LoVo (cell line): Measurements from ENCODE around the gene ANKLE1.

Source experiments
- DNase-seq: peaks from one replicate; pipeline ENCODE4 v3.0.0-alpha.2; 2016; ENCODE audit warnings: low spot score

The ANKLE1 gene, protein sequence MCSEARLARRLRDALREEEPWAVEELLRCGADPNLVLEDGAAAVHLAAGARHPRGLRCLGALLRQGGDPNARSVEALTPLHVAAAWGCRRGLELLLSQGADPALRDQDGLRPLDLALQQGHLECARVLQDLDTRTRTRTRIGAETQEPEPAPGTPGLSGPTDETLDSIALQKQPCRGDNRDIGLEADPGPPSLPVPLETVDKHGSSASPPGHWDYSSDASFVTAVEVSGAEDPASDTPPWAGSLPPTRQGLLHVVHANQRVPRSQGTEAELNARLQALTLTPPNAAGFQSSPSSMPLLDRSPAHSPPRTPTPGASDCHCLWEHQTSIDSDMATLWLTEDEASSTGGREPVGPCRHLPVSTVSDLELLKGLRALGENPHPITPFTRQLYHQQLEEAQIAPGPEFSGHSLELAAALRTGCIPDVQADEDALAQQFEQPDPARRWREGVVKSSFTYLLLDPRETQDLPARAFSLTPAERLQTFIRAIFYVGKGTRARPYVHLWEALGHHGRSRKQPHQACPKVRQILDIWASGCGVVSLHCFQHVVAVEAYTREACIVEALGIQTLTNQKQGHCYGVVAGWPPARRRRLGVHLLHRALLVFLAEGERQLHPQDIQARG

DNA sequence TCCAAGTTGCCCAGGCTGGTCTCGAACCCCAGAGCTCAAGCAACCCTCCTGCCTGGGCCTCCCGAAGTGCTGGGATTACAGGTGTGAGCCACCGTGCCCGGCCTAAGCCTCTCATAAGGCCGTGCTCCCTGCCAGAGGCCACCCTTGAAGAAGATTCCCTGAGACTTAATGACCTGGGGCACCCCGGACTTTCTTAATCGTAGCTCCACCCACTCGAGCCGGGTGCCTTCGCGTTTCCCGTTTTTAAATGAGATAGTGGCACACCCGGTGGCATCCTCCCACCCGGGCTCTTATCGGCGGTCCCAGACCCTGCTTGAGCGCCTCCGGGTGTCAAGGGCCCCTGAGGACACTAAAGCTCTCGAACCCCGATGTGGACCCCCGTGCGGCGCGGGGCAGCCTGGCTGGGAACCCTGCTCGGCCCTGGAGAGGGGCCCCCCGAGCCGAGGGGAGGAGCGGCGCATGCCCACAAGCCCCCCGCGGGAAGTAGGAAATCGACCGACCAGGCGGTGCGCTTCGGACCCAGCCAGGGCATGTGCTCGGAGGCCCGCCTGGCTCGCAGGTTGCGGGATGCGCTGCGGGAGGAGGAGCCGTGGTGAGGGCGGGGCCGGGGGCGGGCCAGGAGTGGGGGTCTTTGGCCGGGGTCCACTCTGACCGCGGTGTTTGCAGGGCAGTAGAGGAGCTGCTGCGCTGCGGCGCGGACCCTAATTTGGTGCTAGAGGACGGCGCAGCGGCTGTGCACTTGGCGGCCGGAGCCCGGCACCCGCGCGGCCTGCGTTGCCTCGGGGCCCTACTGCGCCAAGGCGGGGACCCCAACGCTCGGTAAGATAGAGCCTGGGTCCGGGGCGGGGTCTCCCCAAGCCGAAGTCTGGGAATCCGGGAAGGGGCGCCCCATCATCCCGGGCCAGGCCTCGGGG is at the start of gene ANKLE1:
ANKLE1 (plus strand) TSS at position 511 of the 914 bp plus-strand sequence; CDS start at position 531, 20 bp downstream.
- DNase-seq = no peak

DNA sequence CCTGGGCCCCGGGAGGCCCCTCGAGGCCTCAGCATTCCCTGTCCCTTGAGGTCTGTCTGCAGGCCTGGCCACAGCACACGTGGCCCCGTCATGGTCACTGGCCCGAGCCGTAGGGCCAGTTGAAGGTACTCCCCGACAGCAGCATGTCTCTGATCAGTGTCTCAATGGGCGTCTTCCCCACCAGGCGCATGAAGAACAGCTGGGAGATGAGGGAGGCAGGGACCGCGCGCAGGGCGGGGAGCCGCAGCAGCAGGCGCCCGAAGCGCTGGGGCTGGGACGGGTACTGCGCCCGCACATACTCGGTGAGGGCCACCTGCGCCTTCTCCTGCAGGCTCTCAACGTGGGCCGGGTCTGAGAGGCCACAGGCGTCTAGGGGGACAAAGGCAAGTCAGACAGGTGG is 49.4 kb upstream of the ANKLE1 start:
- no peak for DNase-seq

DNA sequence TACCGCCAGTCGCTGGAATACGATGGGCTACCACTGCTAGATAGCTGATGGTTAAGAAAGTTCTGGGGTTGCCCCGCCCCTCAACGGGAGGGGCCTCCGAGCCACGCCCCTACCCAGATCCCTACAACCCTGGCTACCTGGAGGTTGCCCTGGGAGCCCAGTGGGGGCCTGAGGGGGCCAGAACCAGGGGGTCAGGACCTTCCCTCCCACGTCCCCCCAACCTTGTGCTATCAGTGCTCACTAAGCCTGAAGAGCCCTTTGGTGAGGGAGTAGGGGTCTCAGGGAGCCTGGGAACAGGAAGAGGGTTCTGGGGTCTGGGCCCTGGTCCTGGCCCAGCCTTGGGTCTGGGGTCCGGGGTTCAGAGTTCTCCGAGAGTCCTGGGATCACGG is 46.8 kb upstream of the ANKLE1 start:
- DNase-seq = peak; percentile 68

DNA sequence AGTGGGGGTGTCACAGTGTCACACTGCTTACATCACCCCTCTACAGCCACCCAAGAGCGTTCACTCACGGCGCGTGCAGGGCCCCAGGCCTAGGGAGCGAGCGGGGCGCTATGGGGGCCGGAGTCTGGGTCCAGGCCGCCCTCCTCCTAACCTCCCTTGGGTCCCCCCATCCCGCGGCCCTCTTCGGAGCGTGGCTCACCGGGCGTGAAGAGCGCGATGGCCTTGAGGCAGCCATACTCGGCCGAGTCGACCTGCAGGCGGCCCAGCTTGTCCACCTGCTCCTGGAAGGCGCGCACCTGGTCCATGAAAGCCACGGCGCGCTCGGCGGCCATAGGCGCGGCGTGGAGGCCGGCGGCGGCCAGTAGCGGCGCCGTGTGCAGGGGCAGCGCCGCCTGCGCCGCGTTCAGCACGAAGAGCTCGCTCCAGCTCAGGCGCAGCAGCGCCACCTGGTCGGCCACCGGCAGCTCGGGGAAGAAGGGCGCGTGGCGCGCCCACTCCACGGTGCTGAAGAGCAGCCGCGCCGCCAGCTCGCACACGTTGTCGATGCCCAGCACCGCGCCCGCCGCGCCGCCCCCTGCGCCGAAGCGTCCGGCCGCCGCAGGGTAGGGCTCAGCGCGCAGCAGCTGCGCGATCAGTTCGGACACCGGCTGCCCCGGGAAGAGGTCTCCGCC is 46.3 kb upstream of the ANKLE1 start:
- peak; percentile 73 for DNase-seq

DNA sequence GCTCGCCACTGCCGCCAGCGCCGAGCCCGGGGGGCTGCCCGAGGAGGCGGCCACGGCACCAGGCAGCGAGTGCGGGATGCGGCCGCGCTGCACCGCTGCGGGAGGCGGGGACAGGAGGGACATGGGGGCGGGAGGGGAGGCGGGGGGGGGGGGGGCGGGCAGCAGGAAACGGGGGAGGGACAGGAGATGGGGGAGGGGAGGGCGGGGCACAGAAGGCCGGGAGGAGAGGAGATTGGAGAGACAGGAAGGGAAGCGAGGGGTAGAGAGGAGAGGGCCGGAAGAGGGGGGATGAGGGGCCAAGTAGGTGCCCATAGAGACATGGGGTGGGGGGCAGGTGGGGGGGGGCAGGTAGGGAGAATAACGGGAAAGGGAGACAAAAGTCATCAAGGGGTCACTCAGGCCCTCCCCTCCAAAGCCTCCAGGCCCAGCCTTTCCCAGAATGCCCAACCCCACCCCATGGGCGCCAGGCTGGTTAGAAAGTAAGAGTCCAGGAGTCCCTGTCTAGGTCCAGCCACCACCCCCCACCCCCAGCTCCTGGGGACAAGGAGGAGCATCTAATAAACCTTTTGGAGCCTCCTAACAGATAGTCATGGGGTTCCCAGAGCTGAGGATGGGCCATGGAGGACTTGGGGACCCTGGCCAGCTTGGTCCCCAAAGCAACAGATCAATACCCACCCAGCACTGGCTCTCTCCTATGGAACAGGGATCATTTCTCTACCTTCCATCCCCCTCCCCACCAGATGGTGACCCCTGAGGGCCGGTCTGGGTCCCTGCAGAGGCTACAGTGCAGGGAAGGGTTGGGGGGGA is 45.5 kb upstream of the ANKLE1 start:
- peak; percentile 18 for DNase-seq

DNA sequence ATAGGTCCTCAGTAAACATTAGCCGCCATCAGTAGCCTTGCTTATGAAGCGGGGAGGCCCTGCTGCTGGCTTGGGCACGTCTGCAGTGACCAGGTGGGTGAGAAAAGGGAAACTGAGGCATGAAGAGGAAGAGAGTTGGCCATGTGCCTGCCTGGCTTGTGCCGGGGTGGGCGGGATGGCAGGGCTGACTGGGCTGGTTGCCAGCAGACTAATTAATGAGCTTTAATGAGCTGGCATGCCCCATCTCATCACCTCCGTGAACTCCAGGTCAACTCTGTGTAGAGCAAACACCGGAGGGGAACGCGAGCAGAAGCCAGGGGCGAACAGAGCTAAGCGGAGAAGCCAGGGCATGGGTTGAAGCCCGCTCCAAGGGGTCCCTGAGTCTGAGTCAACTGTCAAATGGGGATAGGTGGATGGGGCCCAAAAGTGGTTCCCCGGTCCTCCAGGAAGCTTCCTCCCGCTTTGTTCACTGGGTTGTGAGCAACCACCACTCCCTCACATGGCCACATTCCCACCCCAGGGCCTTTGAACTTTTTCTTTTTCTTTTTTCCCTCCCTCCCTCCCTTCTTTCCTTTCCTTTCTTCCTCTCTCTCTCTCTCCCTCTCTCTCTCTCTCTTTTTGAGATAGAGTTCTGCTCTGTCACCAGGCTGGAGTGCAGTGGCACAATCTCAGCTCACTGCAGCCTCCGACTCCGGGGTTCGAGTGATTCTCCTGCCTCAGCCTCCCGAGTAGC is 44.7 kb upstream of the ANKLE1 start:
- no peak for DNase-seq

DNA sequence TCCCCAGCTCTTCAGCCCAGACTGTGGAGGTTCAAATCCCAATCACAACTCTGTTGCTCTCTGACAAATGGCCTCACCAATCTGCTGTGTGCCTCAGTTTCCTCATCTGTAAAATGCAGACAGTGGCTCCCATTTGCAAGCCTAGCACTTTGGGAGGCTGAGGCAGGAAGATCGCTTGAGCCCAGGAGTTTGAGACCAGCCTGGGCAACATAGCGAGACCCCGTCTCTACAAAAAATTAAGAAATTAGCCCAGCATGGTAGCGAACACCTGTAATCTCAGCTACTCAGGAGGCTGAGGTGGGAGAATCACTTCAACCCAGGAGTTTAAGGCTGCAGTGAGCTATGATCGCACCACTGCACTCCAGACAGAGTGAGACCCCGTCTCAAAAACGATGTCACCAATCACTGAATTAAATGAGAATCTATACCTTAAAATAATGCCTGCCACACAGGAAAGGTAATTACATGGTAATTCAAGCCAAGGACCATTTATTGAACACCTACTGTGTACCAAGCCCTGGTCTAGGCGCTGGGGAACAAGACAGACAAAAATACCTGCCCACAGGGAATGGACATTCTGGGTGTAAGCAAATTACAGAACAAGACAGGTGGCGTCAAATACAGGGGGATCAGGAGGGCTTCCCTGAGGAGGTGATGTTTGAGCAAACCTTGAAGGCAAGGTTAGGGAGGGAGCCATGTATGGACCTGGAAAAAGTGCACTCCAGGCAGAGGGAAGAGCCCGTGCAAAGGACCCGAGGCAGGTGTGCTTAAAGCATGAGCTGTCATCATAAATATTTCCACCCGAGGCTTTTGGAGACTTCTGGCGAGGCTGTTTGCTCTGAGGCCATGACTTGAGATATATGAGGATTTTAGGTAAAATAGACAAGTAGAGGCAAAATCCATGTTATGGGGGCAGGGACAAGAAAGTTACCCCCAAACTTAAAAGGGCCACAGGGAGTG is 43.7 kb upstream of the ANKLE1 start:
- no peak for DNase-seq

DNA sequence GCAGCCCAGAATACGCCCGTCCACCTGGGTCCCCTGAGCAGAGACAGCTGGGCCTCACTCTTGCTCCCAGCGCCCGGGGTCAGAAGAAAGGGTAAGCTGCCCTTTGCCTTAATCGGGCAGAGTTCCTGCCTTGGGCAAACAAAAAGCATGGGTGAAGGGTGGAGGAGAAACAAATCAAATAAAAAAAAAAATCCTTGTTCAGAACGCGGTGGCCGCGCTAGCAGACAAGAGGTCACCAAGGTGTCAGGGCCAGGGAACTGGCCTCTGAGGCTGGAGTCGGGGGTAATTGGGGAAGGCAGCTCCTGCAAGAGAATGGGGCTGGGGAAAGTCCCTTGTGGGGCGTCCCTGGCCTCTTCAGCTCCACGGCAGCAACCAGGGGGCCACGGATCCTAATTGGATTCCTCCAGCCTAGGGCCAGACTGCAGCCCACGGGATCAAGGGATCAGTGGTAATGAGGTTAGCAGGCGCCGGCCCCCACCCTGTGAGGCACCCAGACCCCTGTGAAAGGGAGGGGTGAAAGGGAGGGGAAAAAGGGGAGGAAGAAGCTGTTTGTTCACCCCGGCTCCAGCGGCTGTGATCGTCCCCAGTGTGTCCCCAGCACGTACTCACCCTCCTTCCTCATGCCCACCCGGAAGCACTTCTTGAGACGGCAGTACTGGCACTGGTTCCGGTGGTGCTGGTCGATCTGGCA is 41.5 kb upstream of the ANKLE1 start:
- no peak for DNase-seq

DNA sequence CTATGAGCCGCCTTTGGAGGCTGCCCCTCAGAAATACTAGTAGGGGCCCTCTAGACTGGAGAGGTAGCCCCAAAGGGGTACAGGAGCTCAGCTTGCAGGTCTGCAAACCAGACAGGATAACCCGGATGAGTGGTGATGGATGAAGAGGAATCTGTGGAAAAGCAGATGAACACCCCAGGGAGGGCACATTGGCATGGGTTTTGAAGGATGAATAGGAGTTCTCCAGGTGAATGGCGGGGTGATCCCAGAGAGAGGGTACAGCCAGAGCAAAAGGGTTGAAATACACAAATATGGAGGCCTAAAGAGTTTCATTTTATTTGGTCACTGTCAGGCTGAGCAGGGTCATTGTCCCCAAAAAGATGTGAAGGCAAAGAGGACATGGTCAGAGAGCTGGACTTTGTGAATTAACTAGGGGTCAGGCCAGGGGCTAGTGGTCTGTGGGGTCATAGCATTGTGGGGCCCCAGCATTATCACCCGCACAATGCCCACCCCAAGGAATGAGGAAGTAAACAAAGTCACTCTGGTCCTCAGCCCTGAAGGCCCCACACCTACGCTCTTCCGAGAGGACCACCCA is 40.8 kb upstream of the ANKLE1 start:
- no peak for DNase-seq

DNA sequence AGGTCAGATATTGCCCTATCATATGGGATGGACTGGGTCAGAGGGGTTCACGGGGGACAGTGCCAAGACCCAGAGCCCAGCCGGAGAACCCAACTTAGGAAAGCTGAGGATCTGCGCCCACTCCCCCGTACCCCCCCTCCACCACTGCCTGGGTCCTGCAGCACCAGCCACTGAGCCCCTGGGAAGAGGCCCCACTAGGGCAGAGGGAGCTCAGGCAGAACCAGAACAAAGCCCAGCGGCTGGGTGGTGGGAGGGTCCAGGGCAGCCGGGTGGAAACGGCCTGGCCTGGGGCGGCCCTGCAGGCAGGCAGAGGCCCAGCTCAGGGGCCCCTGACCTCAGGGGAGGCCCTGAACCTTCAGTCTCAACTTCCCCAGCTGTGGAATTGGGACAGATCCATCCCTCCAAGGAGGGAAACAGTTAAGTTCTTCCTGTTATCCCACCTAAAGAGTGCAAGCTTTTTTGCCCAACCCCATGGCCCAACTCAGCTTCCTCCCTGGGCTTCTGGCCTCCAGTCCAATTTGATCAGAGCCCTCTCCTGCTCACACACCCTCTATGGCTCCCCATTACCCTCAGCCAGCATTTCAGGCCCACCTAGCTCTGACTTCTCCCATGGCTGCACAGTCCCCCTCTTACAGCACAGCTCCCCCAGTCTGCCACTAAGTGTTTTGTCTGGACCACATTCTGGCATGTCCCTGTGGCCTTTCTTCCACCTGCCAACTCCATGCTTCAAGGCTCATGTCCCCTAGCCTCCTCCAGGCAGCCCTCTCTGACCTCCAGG is 39.1 kb upstream of the ANKLE1 start:
- DNase-seq = no peak

DNA sequence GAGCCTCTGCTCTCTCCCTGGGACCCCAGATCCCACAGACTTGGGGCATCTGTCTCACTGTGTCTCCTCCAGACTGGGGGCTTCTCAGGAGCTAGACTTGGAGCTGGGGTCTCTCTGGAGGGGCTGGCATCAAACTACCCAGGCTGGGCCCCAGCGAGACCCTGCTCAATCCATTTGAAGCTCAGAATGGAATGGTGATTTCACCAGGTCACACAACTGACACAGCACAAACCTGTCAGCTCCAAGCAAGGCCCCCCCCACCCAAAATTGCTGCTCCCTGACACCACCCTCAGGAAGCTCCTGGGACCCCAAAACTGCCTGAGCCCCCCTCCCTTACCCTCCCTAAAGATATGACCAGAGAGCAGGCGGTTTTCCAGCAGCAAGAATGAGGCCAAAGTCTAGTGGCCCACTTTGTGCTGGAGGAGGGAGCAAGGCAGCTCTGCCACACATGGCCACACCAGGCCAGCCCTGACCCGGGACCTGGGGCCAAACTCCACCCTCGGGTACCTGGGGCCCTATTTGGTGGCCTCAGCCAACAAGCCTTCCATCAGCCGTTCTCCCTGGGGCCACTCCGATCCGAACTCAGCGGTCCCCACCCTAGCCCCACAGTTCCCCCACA is 38.4 kb upstream of the ANKLE1 start:
- DNase-seq = no peak

DNA sequence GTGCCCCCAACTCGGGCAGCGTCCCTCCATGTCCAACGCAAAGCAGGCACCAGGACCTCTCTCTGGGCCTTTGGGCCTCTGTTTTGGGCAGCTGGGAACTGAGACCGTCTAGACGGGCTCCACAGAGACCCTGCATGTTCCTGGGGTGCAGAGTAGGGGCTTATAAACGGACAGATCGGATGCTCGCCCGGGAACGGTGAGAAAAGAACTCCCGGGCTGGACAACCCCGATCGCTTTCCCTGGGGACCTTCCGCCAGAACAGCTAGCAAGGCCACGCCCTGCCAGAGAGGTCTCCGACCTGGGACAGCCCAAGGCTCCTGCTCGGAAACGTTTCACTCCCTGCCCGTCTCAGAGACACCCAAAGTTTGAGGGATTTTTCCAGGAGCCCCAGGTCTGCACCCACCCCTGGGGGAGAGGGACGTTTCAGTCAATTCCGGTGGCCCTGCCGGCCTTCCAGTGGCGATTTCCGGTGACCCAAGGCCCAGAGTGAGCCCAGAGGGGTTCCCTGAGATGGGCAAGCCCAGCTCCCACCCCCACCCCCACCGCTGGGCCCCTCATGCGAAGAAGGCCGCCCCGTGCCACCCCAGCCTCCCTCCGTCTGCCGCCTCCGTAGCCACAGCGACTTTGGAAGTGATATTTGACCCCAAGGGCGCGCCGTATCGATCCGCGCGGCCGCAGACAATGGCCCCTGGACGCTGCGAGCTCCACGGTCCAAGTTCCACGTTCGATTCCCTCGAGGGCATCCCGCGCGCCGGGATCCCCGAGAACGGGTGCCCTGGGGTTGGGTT is 37.7 kb upstream of the ANKLE1 start:
- DNase-seq = no peak

DNA sequence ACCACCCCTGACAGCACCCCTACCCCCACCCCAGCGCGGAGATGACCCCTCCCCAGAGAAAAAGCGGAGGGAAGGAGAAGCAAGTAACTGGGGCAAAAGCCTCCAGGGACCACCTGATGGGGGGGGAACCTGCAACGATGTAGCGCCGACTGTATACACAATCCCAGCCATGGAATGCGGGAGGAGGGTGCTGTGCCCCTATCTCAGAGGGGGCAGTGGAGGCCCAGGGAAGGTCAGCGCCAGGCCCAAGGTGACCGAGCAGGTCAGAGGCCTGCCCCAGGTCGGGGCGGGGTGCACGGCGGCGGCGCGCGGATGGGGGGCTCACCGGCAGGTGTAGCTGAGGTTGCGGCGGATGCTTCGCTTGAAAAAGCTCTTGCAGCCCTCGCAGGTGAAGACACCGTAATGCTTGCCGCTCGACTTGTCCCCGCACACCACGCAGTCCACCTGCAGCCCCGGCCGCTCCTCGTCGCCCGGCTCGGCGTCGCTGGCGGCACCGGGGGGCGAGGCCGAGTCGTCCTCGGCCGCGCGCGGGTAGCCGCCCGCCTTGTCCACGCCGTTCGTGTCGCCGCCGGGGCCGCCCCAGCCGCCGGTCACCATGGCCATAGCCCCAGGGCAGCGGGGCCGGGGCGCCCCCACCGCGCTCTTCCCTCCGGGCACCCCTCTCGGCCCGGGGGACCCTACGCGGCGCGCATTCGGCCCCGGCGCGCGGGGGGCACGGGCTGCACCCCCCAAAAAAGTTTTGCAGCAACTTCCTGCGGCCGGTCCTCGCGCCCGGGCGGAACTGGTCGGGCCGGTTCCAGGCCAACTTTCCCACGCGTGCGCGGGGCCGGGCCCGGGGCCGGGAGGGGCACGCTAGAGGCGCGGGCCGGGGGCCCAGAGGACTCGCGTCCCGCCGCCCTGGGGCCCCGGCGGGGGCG is 36.8 kb upstream of the ANKLE1 start:
- DNase-seq = no peak

DNA sequence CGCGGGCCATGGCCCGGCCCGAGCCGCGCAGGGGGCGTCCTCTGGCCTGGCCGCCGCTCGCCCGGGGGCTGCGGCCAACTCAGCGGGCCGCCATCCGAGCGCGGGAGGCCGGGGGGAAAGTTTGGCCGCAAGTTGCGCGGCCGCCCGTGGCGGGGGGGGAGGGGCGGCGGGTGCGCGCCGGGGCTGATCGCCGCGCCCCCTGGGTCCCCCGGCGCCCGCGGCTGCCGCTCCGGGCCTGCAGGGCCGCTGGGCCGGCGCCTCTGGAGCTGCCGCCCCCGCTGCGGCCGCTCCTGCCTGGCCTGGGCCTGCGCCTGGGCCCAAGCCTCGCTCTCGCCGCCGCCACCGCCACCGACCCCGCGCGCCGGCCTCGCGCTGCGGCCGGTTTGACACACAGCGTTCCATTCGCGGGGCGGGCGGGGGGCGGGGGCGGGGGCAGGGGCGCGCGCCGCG is 36.1 kb upstream of the ANKLE1 start, which contains the start of gene NR2F6:
NR2F6 (minus strand) TSS at position 385 of the 450 bp plus-strand sequence. CDS start 699 bp downstream, outside the sequence.
- no peak for DNase-seq
